ENCODE data around the gene COG8.

- TF ChIP-seq, protein P1, sequence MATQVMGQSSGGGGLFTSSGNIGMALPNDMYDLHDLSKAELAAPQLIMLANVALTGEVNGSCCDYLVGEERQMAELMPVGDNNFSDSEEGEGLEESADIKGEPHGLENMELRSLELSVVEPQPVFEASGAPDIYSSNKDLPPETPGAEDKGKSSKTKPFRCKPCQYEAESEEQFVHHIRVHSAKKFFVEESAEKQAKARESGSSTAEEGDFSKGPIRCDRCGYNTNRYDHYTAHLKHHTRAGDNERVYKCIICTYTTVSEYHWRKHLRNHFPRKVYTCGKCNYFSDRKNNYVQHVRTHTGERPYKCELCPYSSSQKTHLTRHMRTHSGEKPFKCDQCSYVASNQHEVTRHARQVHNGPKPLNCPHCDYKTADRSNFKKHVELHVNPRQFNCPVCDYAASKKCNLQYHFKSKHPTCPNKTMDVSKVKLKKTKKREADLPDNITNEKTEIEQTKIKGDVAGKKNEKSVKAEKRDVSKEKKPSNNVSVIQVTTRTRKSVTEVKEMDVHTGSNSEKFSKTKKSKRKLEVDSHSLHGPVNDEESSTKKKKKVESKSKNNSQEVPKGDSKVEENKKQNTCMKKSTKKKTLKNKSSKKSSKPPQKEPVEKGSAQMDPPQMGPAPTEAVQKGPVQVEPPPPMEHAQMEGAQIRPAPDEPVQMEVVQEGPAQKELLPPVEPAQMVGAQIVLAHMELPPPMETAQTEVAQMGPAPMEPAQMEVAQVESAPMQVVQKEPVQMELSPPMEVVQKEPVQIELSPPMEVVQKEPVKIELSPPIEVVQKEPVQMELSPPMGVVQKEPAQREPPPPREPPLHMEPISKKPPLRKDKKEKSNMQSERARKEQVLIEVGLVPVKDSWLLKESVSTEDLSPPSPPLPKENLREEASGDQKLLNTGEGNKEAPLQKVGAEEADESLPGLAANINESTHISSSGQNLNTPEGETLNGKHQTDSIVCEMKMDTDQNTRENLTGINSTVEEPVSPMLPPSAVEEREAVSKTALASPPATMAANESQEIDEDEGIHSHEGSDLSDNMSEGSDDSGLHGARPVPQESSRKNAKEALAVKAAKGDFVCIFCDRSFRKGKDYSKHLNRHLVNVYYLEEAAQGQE (IDR thresholded peaks at IDR 0.05): no peak
- no peak for TF ChIP-seq YY1 (IDR thresholded peaks at IDR 0.05)
These were observed 24.8 kb downstream of the COG8 start for GRCh38 chr16:69314534-69314933.
